Prostate gland (tissue), 2 donors: ENCODE results near the gene VPS41.

Experiments used
- POLR2A ChIP-seq: fragments of 450-650 bp; IDR thresholded peaks from one replicate; pipeline ENCODE4 v1.6.1; 2016; ENCODE audit warnings: antibody characterized with exemption, mild to moderate bottlenecking
- POLR2AphosphoS5 ChIP-seq: sonication (generic); formaldehyde crosslinking; IDR thresholded peaks from one replicate; pipeline ENCODE4 v1.6.1; 2017; ENCODE audit warnings: antibody characterized with exemption
- TF ChIP-seq, protein P1 (sequence below), 4 experiments: fragments of 200-600 bp in 2 of 4; fragments of 450-650 bp in 2 of 4; sonication (generic) in 2 of 4; IDR thresholded peaks; 1 replicate in 3 of 4; 2 replicates in 1 of 4; pipeline ENCODE4 v1.5.1; 2016 to 2019; ENCODE audit warnings: antibody characterized with exemption in 4 of 4, mild to moderate bottlenecking in 2 of 4, moderate library complexity in 2 of 4

DNA sequence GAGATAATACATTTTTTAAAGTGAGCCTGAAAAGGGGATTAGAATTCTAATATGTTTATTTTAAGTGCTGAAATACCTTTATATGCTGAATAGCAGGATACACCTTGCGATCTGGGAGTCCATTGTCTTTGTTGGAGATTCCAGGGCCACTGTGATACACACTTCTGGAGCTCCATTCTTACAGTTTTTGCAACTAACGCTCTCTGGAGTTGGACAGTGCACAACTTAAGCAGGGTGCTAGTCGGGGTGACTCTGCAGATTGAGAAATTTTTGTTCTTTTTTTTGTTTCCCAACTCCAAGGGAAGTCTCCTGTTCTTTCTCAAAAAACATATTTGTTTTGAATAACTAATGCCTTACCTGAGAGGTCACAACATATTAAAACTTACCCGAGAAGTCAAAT is 45.0 kb upstream of the VPS41 start:
- TF ChIP-seq, protein P1, sequence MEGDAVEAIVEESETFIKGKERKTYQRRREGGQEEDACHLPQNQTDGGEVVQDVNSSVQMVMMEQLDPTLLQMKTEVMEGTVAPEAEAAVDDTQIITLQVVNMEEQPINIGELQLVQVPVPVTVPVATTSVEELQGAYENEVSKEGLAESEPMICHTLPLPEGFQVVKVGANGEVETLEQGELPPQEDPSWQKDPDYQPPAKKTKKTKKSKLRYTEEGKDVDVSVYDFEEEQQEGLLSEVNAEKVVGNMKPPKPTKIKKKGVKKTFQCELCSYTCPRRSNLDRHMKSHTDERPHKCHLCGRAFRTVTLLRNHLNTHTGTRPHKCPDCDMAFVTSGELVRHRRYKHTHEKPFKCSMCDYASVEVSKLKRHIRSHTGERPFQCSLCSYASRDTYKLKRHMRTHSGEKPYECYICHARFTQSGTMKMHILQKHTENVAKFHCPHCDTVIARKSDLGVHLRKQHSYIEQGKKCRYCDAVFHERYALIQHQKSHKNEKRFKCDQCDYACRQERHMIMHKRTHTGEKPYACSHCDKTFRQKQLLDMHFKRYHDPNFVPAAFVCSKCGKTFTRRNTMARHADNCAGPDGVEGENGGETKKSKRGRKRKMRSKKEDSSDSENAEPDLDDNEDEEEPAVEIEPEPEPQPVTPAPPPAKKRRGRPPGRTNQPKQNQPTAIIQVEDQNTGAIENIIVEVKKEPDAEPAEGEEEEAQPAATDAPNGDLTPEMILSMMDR (IDR thresholded peaks at IDR 0.05), result no peak
- TF ChIP-seq POLR2A (no peak), POLR2AphosphoS5 (no peak)
